GM12874 (cell line): ENCODE measurements around the gene PCDHGA7.
A peak's percentile ranks its signal among the peaks of the same experiment; 100 is the strongest.
"Not testable (repeated sequence)": the region's sequence is repeated elsewhere in the genome, so short reads cannot be mapped to it uniquely, and the experiment has no call there.

ENCODE experiments used
- CTCF ChIP-seq: IDR thresholded peaks from 2 replicates; pipeline ENCODE4 v1.5.1; 2011; ENCODE audit warnings: low read depth, mild to moderate bottlenecking, control low read depth, low read length, moderate library complexity; ENCODE audit not compliant: insufficient read depth

PCDHGA7 gene

GRCh38 chr5:141373673-141374317 lies 8.7 kb upstream of the PCDHGA7 start, which contains the start of gene PCDHGA6:
Gene PCDHGA6 (plus strand): TSS chr5:141373891. CDS start chr5:141374084, 193 bp downstream.
- peak; percentile 29; the same call in 1 of the 2 replicates for TF ChIP-seq CTCF

DNA sequence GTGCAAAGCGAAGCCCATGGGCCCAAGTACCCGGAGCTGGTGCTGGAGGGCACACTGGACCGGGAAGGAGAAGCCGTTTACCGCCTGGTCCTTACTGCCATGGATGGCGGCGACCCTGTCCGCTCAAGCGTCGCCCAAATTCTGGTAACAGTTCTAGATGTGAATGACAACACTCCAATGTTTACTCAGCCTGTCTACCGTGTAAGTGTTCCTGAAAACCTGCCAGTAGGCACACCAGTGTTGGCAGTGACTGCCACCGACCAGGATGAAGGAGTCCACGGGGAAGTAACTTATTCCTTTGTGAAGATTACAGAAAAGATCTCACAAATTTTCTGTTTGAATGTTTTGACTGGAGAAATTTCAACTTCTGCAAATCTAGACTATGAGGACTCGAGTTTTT lies 7.9 kb upstream of the PCDHGA7 start:
- TF ChIP-seq CTCF, result no peak

DNA sequence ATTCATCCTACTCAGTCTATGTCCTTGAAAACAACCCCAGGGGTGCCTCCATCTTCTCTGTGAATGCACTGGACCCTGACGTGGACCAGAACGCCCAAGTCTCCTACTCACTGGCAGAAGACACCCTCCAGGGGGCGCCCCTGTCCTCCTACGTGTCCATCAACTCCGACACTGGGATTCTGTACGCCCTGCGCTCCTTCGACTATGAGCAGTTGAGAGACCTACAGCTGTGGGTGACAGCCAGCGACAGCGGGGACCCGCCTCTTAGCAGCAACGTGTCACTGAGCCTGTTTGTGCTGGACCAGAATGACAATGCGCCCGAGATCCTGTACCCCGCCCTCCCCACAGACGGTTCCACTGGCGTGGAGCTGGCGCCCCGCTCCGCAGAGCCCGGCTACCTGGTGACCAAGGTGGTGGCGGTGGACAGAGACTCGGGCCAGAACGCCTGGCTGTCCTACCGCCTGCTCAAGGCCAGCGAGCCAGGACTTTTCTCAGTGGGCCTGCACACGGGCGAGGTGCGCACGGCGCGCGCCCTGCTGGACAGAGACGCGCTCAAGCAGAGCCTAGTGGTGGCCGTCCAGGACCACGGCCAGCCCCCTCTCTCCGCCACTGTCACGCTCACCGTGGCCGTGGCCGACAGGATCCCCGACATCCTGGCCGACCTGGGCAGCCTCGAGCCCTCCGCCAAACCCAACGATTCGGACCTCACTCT lies 6.9 kb upstream of the PCDHGA7 start:
- TF ChIP-seq CTCF, result 0 out of 2 replicates have a peak, but pooled peaks have one; percentile 4

DNA sequence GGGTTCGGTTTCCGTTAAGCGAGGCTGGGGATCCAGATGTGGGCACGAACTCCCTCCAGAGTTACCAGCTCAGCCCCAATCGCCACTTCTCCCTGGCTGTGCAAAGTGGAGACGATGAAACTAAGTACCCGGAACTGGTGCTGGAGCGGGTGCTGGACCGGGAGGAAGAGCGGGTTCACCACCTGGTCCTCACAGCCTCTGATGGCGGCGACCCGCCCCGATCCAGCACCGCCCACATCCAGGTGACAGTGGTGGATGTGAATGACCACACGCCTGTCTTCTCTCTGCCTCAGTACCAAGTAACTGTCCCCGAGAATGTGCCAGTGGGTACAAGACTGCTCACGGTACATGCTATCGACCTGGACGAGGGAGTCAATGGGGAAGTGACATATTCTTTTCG lies 803 bp downstream of the PCDHGA7 start:
- TF ChIP-seq CTCF, result no peak

- no peak for TF ChIP-seq CTCF
These were observed 2.1 kb downstream of the PCDHGA7 start for GRCh38 chr5:141384471-141385267.

GRCh38 chr5:141387557-141388311 lies 5.2 kb downstream of the PCDHGA7 start, which contains the start of gene PCDHGB4:
Gene PCDHGB4 (plus strand): TSS chr5:141387698. CDS start chr5:141387885, 187 bp downstream.
- not testable (repeated sequence) for TF ChIP-seq CTCF
